ENCODE measurements around the gene AK1.
"Not testable (repeated sequence)": the region's sequence is repeated elsewhere in the genome, so short reads cannot be mapped to it uniquely, and the experiment has no call there.

The AK1 gene

GRCh38 chr9:127845619-127846018 lies 31.9 kb downstream of the AK1 start:
- not testable (repeated sequence) for ATAC-seq

GRCh38 chr9:127844821-127845359 lies 32.6 kb downstream of the AK1 start:
- no peak for ATAC-seq

GRCh38 chr9:127841087-127841835 lies 36.2 kb downstream of the AK1 start:
- ATAC-seq, result no peak

- no peak for ATAC-seq
These were observed 38.9 kb downstream of the AK1 start for GRCh38 chr9:127838375-127839078.

- ATAC-seq, result no peak
These were observed 40.1 kb downstream of the AK1 start for GRCh38 chr9:127837346-127837745.

- ATAC-seq, result not testable (repeated sequence)
These were observed 40.9 kb downstream of the AK1 start for GRCh38 chr9:127836561-127836960.

DNA sequence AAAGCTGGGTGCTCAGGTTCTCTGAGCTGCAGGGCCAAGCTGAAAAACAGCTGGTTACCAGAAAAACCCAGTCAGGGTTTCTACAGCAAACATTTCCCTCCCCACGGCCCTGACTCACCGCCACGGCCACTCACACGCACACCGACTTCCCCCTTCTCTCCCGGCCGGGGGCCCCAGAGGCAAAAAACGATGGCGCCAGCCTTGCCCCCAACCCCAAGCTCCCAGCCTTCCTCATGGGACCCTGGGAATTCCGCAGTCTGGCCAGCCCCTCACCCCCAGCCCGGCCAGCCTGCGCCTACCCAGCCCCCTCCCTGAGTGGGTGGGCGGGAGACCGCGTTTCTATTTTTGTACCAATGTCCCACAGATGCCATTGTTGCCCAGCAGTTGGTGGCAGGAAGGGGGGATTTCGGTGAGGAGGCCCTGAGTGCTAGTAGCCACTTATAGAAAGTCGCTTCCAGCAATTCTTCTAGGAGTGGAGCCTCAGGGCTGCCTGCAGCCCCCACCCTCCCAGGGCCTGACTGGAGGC lies 41.4 kb downstream of the AK1 start:
- peak in 1 of 2 donors; percentile 45 for ATAC-seq

DNA sequence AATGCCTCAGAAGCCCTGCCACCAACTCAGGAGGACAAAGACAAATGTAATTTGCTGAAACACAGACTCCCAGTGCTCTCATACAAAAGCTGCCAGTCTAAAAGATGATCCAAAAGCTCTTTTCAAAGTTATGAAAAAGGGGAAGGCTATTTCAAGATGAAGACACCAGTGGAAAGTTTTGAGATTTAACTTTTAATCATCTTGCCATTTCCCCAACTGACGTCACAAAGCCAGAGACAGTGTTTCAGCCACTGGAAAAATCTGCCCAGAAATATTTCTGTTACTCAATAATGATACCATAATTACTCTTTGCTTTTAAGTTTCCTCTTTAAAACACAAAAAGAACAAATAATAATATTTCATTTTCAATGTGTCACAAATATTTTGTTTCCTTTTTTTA lies 43.9 kb downstream of the AK1 start:
- no peak for ATAC-seq

- no peak for ATAC-seq
These were observed 45.2 kb downstream of the AK1 start for GRCh38 chr9:127832248-127832647.

GRCh38 chr9:127829205-127829906 lies 48.1 kb downstream of the AK1 start:
- no peak for ATAC-seq

- no peak for ATAC-seq
These were observed 49.0 kb downstream of the AK1 start for GRCh38 chr9:127828262-127829031.

- ATAC-seq, result no peak
These were observed 51.1 kb downstream of the AK1 start for GRCh38 chr9:127826253-127826913.

DNA sequence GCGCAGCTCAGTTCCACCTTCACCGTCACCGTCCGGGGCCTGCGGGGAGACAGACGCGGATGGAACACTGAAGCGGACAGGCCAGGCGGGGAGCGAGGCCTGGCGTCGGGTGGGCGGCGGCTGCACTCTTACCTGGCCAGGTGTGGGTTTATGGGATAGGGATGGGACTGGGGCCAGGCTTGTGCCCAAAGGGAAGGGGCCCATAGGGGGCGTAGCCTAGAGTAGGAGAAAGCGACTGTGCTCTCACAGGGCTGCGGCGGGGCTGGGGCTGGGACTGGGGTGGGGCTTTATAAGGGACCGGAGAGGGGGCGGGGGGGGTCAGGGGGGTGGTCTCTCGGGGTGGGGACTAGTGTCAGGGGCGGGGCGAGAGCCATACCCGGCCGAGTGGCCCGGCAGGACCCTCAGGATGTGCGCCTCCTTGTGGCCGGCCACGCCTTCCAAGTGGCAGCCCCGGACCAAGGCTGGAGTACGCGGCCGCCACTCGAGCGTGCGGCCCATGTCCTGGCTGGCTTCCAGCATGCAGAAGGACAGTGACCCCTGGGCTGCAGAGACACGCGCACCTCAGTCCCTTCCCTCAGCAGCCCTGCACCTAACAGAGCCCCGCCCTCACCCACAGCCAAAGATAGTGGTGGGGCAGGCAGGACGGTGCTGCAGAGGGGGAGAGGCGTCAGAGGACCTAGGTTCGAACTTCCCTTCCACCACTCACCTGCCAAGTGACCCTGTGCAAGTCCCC lies 52.0 kb downstream of the AK1 start:
- no peak for ATAC-seq

- ATAC-seq, result no peak
These were observed 55.4 kb downstream of the AK1 start for GRCh38 chr9:127822108-127822507.

DNA sequence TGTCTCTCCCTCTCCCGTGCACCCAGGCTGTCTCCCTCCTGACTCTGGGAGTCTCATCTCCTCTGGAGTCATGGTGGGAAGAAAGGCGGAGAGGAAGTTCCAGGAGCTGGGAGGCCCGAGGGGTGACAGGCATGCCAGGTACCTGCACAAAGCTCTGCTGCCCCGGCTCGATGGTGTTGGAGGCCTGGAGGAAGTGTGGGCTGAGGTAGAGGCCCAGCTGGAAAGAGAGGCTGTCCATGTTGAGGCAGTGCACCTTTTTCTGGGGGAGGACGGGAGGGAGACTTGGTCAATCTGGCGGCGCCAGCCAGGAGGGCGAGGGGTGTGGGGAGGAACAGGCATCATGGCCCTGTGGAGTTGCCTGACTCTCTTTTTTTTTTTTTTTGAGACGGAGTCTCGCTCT lies 58.9 kb downstream of the AK1 start:
- no peak for ATAC-seq

- ATAC-seq, result no peak
These were observed 59.5 kb downstream of the AK1 start for GRCh38 chr9:127817881-127818434.

DNA sequence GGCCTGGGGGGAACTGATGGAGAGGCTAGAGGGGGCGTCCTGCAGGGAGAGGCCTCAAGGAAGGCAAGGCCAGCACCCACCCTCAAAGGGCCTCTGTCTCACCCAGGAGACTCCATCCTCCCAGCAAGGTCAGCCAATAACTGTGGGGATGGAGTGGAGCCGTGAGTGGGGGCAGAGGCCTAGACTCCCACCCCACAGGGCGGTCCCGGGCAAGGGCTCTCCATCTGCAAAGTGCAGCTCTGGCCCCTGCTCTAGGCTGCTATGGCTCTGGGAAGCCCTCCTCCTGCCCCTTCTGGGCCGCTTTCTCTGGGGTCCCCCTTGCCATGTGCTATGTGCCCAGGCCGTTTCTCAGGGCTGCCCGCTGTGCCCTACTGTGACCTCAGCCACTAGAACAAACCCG lies 60.7 kb downstream of the AK1 start:
- no peak for ATAC-seq
